IMR-90 (cell line): ENCODE measurements around the gene LIN7C. TPM values are rescaled to one million over a fixed set of nuclear protein-coding genes. Genes with fewer than 3 reads are reported as not detected.

Experiments
- ATAC-seq: fragments of 200-7000 bp; cut with Tn5 transposase; 2 replicates; pipeline ENCODE4 v1.9.1; 2020; ENCODE audit warnings: low read depth, mild to moderate bottlenecking, moderate library complexity
- BruUV-seq: library from RNA; stranded (reverse); fragments of 400-500 nt; replicated peaks from 2 replicates; lab custom pipeline; 2021; lab: Mats Ljungman, UMichigan
- CTCF ChIA-PET: fragments of 300-600 bp; formaldehyde crosslinking; extraction: SDS; loops from one replicate; lab custom pipeline; 2021; ENCODE audit warnings: antibody characterized with exemption; lab: Yijun Ruan, JAX
- POLR2A ChIA-PET: fragments of 300-600 bp; sonication (Branson Sonifier 250); formaldehyde crosslinking; loops from one replicate; lab custom pipeline; 2022; ENCODE audit warnings: antibody characterized with exemption; ENCODE audit not compliant: unreplicated experiment; lab: Charles Lee
- DNase-seq: peaks from one replicate; pipeline ENCODE4 v3.0.0; 2013
- H2AFZ ChIP-seq: replicated peaks from 2 replicates; pipeline ENCODE3; 2013; ENCODE audit warnings: low read length, mild to moderate bottlenecking; ENCODE audit not compliant: poor library complexity
- H2AK5ac ChIP-seq: 2 replicates; pipeline ENCODE4 v1.6.1; 2013; ENCODE audit warnings: low read depth, low read length, inconsistent platforms
- H2AK9ac ChIP-seq: replicated peaks from 2 replicates; pipeline ENCODE3; 2013; ENCODE audit warnings: mild to moderate bottlenecking, low read depth, low read length, moderate library complexity; ENCODE audit not compliant: poor library complexity
- H2BK120ac ChIP-seq: 2 replicates; pipeline ENCODE4 v1.6.1; 2013; ENCODE audit warnings: low read depth, low read length, inconsistent platforms
- H2BK15ac ChIP-seq: 3 replicates; pipeline ENCODE4 v1.6.1; 2013; ENCODE audit warnings: low read depth, low read length, inconsistent platforms
- H2BK20ac ChIP-seq: 2 replicates; pipeline ENCODE4 v1.6.1; 2013; ENCODE audit warnings: low read depth, mild to moderate bottlenecking, inconsistent platforms, low read length, moderate library complexity
- H2BK5ac ChIP-seq: 2 replicates; pipeline ENCODE4 v1.6.1; 2013; ENCODE audit warnings: mild to moderate bottlenecking, low read depth, low read length, inconsistent platforms; ENCODE audit not compliant: poor library complexity, severe bottlenecking
- H3K14ac ChIP-seq: replicated peaks from 2 replicates; pipeline ENCODE4 v1.6.1; 2013; ENCODE audit warnings: low read depth, low read length, inconsistent platforms
- H3K18ac ChIP-seq: 2 replicates; pipeline ENCODE4 v1.6.1; 2013; ENCODE audit warnings: low read depth, low read length, control low read depth
- H3K23ac ChIP-seq: 2 replicates; pipeline ENCODE4 v1.6.1; 2013; ENCODE audit warnings: low read depth, low read length, inconsistent platforms
- H3K27ac ChIP-seq: 2 replicates; pipeline ENCODE4 v1.5.1; 2013; ENCODE audit warnings: mild to moderate bottlenecking, control low read depth, low read length; ENCODE audit not compliant: insufficient read depth
- H3K27me3 ChIP-seq: 2 replicates; pipeline ENCODE4 v1.6.1; 2013; ENCODE audit warnings: low read length; ENCODE audit not compliant: control insufficient read depth, insufficient read depth
- H3K36me3 ChIP-seq: 2 replicates; pipeline ENCODE4 v1.6.1; 2013; ENCODE audit warnings: low read length, mixed read lengths; ENCODE audit not compliant: control insufficient read depth, insufficient read depth
- H3K4ac ChIP-seq: 2 replicates; pipeline ENCODE4 v1.6.1; 2013; ENCODE audit warnings: low read depth, low read length, inconsistent platforms
- H3K4me1 ChIP-seq: 2 replicates; pipeline ENCODE4 v1.6.1; 2013; ENCODE audit warnings: low read length, mixed read lengths; ENCODE audit not compliant: control insufficient read depth, insufficient read depth
- H3K4me2 ChIP-seq: 2 replicates; pipeline ENCODE4 v1.6.1; 2013; ENCODE audit warnings: low read depth, mild to moderate bottlenecking, control low read depth, low read length, moderate library complexity
- H3K4me3 ChIP-seq: 2 replicates; pipeline ENCODE4 v1.5.1; 2013; ENCODE audit warnings: low read depth, mild to moderate bottlenecking, control low read depth, low read length, moderate library complexity; ENCODE audit not compliant: insufficient read depth
- H3K56ac ChIP-seq: 2 replicates; pipeline ENCODE4 v1.6.1; 2013; ENCODE audit warnings: low read length, inconsistent platforms; ENCODE audit not compliant: insufficient read depth; ENCODE audit errors: extremely low read depth
- H3K79me1 ChIP-seq, 2 experiments: 2 replicates each; pipeline ENCODE4 v1.6.1; 2013; ENCODE audit warnings: low read length in 2 of 2, inconsistent platforms in 1 of 2, low read depth in 1 of 2
- H3K9ac ChIP-seq: 2 replicates; pipeline ENCODE4 v1.6.1; 2013; ENCODE audit warnings: low read depth, low read length, control low read depth
- H3K9me1 ChIP-seq: 2 replicates; pipeline ENCODE4 v1.6.1; 2013; ENCODE audit warnings: low read length, inconsistent platforms; ENCODE audit not compliant: insufficient read depth
- H3K9me3 ChIP-seq: 2 replicates; pipeline ENCODE4 v1.6.1; 2013; ENCODE audit warnings: low read length; ENCODE audit not compliant: control insufficient read depth, insufficient read depth
- H4K20me1 ChIP-seq: 2 replicates; pipeline ENCODE4 v1.6.1; 2013; ENCODE audit warnings: low read length, inconsistent platforms; ENCODE audit not compliant: insufficient read depth
- H4K5ac ChIP-seq: 2 replicates; pipeline ENCODE4 v1.6.1; 2013; ENCODE audit warnings: mild to moderate bottlenecking, low read depth, low read length, control low read depth
- H4K8ac ChIP-seq, 2 experiments: 2 replicates each; pipeline ENCODE4 v1.6.1; 2013; ENCODE audit warnings: low read depth in 2 of 2, low read length in 2 of 2, control low read depth in 1 of 2, inconsistent platforms in 1 of 2
- H4K91ac ChIP-seq: 2 replicates; pipeline ENCODE4 v1.6.1; 2013; ENCODE audit warnings: low read depth, low read length, inconsistent platforms; ENCODE audit not compliant: insufficient read depth
- CEBPB ChIP-seq: IDR thresholded peaks from 2 replicates; pipeline ENCODE4 v1.6.1; 2012; ENCODE audit warnings: low read depth, low read length, improper control_type of control experiment
- WGBS, 2 experiments: methylation state at CpG; one replicate each; pipeline versions ENCODE4 v1.1.5 to v1.1.7; 2013; ENCODE audit warnings: missing lambda C conversion rate in 2 of 2; ENCODE audit not compliant: insufficient read length in 1 of 2; ENCODE audit errors: extremely low coverage in 2 of 2; 5-methylcytosine and 5-hydroxymethylcytosine counted together
- dilution Hi-C: fragments of 300-500 bp; cut with HindIII; formaldehyde crosslinking; loops from one replicate; pipeline ENCODE4 v1.14.3; 2018; ENCODE audit warnings: low sequenced_read_pairs; ENCODE audit not compliant: unreplicated experiment
- in situ Hi-C: fragments of 300-500 bp; cut with MboI; formaldehyde crosslinking; loops from 3 replicates; pipeline ENCODE4 v1.14.3; 2019; ENCODE audit warnings: low sequenced_read_pairs, inconsistent platforms, mixed read lengths
- intact Hi-C: fragments of 100-400 bp; cut with micrococcal nuclease; formaldehyde crosslinking; loops from 2 replicates; pipeline ENCODE4 v1.10.0; 2022
- polyA plus RNA-seq, 3 experiments: library from polyadenylated mRNA; depleted of rRNA; stranded (reverse); fragments of >200 nt; gene quantifications; 2 replicates each; pipeline ENCODE4 v1.2.3, GENCODE V29; 2012; ENCODE audit warnings: low replicate concordance in 1 of 3
- total RNA-seq: library from RNA; depleted of rRNA; stranded (reverse); fragments of >200 nt; gene quantifications from 2 replicates; pipeline ENCODE4 v1.2.3, GENCODE V29; 2012

Gene LIN7C
- total and polyA plus RNA-seq, 2 of the 4 experiments (the other 2 are of a cell fraction) = 12.2 to 25.5 TPM

GRCh38 chr11:27467181-27467913 is 39.2 kb downstream of the LIN7C start:
- dilution Hi-C loops = no loop called here
- Histone ChIP-seq H4K5ac (no peak overlapping the region), H4K20me1 (no peaks in the 10 kb centered on the region), H3K4me1 (peaks cover 10% of the 10 kb centered on the region), H3K18ac (no peak overlapping the region), H3K27ac (no peak overlapping the region), H3K4me2 (no peak overlapping the region), H3K79me1 (peaks cover 18 to 20% of the 10 kb centered on the region in 2 experiments; a peak in 3 of 4 replicates), H2AFZ (no peak overlapping the region), H3K9ac (no peak overlapping the region), H2BK5ac (no peak overlapping the region), H4K8ac (no peak overlapping the region), H2BK15ac (no peak overlapping the region), H3K56ac (no peak overlapping the region), H3K27me3 (no peaks in the 10 kb centered on the region), H3K36me3 (no peaks in the 10 kb centered on the region), H3K4me3 (no peak overlapping the region), H3K4ac (no peak overlapping the region), H3K14ac (no peak overlapping the region), H2BK20ac (no peak overlapping the region), H2BK120ac (no peak overlapping the region), H2AK9ac (no peak overlapping the region), H3K9me1 (no peaks in the 10 kb centered on the region), H3K9me3 (no peaks in the 10 kb centered on the region), H4K91ac (no peak overlapping the region), H3K23ac (no peak overlapping the region), H2AK5ac (no peak overlapping the region)
- in situ Hi-C loops = loop anchor here (5.0 kb wide), 1 partner anchor 105 kb away; the partner anchor contains the start of gene CCDC34
- ChIA-PET CTCF (no interaction called here), POLR2A (no interaction called here)
- intact Hi-C loops = no loop called here
- TF ChIP-seq CEBPB = no peak
- BruUV-seq = no TSS peak
- no peak for ATAC-seq
- DNase-seq = no peak
- WGBS, 2 experiments = no CpG with 5 or more reads among the region's 13 CpGs
